Glutamatergic neuron (in vitro differentiated cells): ENCODE results near the gene SLX9. TPM values are rescaled to one million over a fixed set of nuclear protein-coding genes. Genes with fewer than 3 reads are reported as not detected.

ENCODE experiments used
- DNase-seq: peaks from one replicate; pipeline ENCODE4 v3.0.0; 2022
- H3K27ac Mint-ChIP-seq: one replicate; pipeline ENCODE4 v1.8.0; 2020; ENCODE audit warnings: mild to moderate bottlenecking, mixed read lengths, inconsistent platforms; ENCODE audit not compliant: unreplicated experiment
- H3K27me3 Mint-ChIP-seq: one replicate; pipeline ENCODE4 v1.8.0; 2020; ENCODE audit warnings: mild to moderate bottlenecking, moderate library complexity, mixed read lengths, inconsistent platforms; ENCODE audit not compliant: unreplicated experiment
- H3K36me3 Mint-ChIP-seq: one replicate; pipeline ENCODE4 v1.8.0; 2020; ENCODE audit warnings: mild to moderate bottlenecking, mixed read lengths, inconsistent platforms; ENCODE audit not compliant: unreplicated experiment
- H3K4me1 Mint-ChIP-seq: one replicate; pipeline ENCODE4 v1.8.0; 2020; ENCODE audit warnings: mild to moderate bottlenecking, low read depth, mixed read lengths, inconsistent platforms; ENCODE audit not compliant: unreplicated experiment
- H3K4me3 Mint-ChIP-seq: one replicate; pipeline ENCODE4 v1.8.0; 2020; ENCODE audit warnings: mild to moderate bottlenecking, mixed read lengths, inconsistent platforms; ENCODE audit not compliant: unreplicated experiment
- H3K9me3 Mint-ChIP-seq: one replicate; pipeline ENCODE4 v1.8.0; 2020; ENCODE audit warnings: mild to moderate bottlenecking, moderate library complexity, mixed read lengths, inconsistent platforms; ENCODE audit not compliant: unreplicated experiment
- CTCF ChIP-seq: fragments of 200-600 bp; sonication (generic); IDR thresholded peaks from one replicate; pipeline ENCODE4 v1.5.0; 2021; ENCODE audit not compliant: partially characterized antibody, unreplicated experiment
- total RNA-seq: library from RNA; stranded (reverse); fragmentation: NEBNext Ultra II Directional; extraction: Animal tissue kit (Norgen Biotek cat#: 25700); gene quantifications from one replicate; pipeline ENCODE4 v1.2.1, GENCODE V29; 2021; ENCODE audit not compliant: unreplicated experiment

Gene SLX9
- total RNA-seq, 1 donor from 2014 or later, result 30.7 TPM

- no peak for DNase-seq
- Mint-ChIP-seq H3K36me3 (no peaks in the 10 kb centered on the region), H3K9me3 (peaks cover 3% of the 10 kb centered on the region), H3K4me3 (no peak overlapping the region), H3K4me1 (no peaks in the 10 kb centered on the region), H3K27me3 (peaks cover 16% of the 10 kb centered on the region), H3K27ac (no peak overlapping the region)
- no peak for TF ChIP-seq CTCF
Measured at GRCh38 chr21:44933918-44934260, 5.9 kb upstream of the SLX9 start.

DNA sequence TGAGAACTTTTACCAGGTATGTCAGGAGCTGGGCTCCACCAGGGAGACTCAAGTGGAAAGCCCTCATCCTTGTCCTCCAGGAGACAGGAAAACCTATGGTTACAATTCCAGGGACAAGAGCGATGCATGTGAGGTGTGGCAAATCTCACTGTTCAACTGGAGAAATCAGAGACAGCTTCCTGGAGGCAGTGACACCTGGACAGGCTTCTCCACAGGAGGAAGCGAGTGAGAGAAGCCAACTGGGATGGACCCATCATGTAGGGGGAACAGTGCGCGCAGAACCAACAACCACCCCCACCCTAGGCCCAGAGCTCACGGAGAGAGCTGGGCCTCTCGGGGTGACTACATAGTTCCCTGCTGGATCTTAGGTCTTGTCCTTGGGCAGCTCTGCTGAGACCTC lies 5.6 kb upstream of the SLX9 start:
- Mint-ChIP-seq H3K27me3 (peaks cover 19% of the 10 kb centered on the region), H3K4me1 (peaks cover 1% of the 10 kb centered on the region), H3K27ac (no peak overlapping the region), H3K4me3 (no peak overlapping the region), H3K36me3 (no peaks in the 10 kb centered on the region), H3K9me3 (peaks cover 6% of the 10 kb centered on the region)
- no peak for TF ChIP-seq CTCF
- DNase-seq, result no peak

- H3K27me3 Mint-ChIP-seq, result peaks cover 15% of the 10 kb centered on the region
Measured at GRCh38 chr21:44934797-44935532, 4.9 kb upstream of the SLX9 start.

DNA sequence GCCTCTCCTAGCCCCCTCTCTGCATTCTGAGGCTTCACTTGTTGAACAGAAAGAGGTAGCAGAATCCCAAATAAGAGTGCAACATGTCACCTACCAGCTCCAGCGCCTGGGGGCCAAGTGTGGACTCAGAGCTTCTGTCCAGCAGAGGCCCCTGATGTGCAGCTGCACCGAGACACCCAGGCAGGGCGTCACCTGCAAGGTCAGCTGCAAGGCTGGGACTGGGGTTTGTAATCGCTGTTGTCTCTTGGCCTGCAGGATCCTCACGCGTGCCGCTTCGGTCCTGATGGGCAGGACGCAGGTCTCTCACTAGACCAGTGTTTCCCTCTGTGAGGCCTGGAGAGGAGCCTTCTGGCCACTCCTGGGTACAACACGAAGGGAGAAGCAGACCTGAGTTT lies 4.3 kb upstream of the SLX9 start:
- Mint-ChIP-seq H3K27me3 (peaks cover 17% of the 10 kb centered on the region), H3K4me3 (no peak overlapping the region), H3K9me3 (peaks cover 4% of the 10 kb centered on the region), H3K27ac (no peak overlapping the region), H3K36me3 (no peaks in the 10 kb centered on the region), H3K4me1 (peaks cover 2% of the 10 kb centered on the region)
- DNase-seq, result no peak
- TF ChIP-seq CTCF, result no peak

More at GRCh38 chr21:44934797-44935532, 4.9 kb upstream of the SLX9 start:
- H3K36me3 Mint-ChIP-seq, result no peaks in the 10 kb centered on the region
- H3K4me3 Mint-ChIP-seq, result no peak overlapping the region
- H3K9me3 Mint-ChIP-seq, result peaks cover 3% of the 10 kb centered on the region
- no peak for TF ChIP-seq CTCF
- DNase-seq, result no peak
- H3K27ac Mint-ChIP-seq, result no peak overlapping the region
- H3K4me1 Mint-ChIP-seq, result peaks cover 1% of the 10 kb centered on the region

- peaks cover 8% of the 10 kb centered on the region for H3K9me3 Mint-ChIP-seq
- no peak for TF ChIP-seq CTCF
- H3K4me3 Mint-ChIP-seq, result peak overlapping the region; percentile 90
- DNase-seq, result no peak
- peaks cover 15% of the 10 kb centered on the region for H3K4me1 Mint-ChIP-seq
- H3K27ac Mint-ChIP-seq, result peak overlapping the region; percentile 34
- peaks cover 13% of the 10 kb centered on the region for H3K27me3 Mint-ChIP-seq
- H3K36me3 Mint-ChIP-seq, result no peaks in the 10 kb centered on the region
Measured at GRCh38 chr21:44938772-44939531, 877 bp upstream of the SLX9 start.
